ENCODE data around the gene TAS2R60.
A peak's percentile ranks its signal among the peaks of the same experiment; 100 is the strongest.
"Not testable (repeated sequence)": the region's sequence is repeated elsewhere in the genome, so short reads cannot be mapped to it uniquely, and the experiment has no call there.

Gene TAS2R60

GRCh38 chr7:143422033-143422432, 21.2 kb upstream of the TAS2R60 start:
- no peak for DNase-seq (ENCODE audit: low read depth)
- no peak overlapping the region for H3K4me3 ChIP-seq (ENCODE audit: low read length)
- TF ChIP-seq, protein P1, sequence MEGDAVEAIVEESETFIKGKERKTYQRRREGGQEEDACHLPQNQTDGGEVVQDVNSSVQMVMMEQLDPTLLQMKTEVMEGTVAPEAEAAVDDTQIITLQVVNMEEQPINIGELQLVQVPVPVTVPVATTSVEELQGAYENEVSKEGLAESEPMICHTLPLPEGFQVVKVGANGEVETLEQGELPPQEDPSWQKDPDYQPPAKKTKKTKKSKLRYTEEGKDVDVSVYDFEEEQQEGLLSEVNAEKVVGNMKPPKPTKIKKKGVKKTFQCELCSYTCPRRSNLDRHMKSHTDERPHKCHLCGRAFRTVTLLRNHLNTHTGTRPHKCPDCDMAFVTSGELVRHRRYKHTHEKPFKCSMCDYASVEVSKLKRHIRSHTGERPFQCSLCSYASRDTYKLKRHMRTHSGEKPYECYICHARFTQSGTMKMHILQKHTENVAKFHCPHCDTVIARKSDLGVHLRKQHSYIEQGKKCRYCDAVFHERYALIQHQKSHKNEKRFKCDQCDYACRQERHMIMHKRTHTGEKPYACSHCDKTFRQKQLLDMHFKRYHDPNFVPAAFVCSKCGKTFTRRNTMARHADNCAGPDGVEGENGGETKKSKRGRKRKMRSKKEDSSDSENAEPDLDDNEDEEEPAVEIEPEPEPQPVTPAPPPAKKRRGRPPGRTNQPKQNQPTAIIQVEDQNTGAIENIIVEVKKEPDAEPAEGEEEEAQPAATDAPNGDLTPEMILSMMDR (conservative IDR thresholded peaks at IDR 0.05; ENCODE audit: low read length) = no peak

DNA sequence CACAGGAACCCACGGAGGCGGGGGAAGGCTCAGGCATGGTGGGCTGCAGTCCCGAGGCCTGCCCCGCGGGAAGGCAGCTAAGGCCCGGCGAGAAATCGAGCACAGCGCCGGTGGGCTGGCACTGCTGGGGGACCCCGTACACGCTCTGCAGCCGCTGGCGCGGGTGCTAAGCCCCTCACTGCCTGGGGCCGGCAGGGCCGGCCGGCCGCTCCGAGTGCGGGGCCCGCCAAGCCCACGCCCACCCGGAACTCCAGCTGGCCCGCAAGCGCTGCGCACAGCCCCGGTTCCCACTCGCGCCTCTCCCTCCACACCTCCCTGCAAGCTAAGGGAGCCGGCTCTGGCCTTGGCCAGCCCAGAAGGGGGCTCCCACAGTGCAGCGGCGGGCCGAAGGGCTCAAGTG, 18.8 kb upstream of the TAS2R60 start:
- H3K4me3 ChIP-seq (ENCODE audit: low read length); DNase-seq (ENCODE audit: low read depth): not testable (repeated sequence)

GRCh38 chr7:143426479-143427142, 16.6 kb upstream of the TAS2R60 start:
- TF ChIP-seq, protein P1 (conservative IDR thresholded peaks at IDR 0.05; ENCODE audit: low read length) = no peak
- no peak for DNase-seq (ENCODE audit: low read depth)
- no peak overlapping the region for H3K4me3 ChIP-seq (ENCODE audit: low read length)

- TF ChIP-seq, protein P1 (conservative IDR thresholded peaks at IDR 0.05; ENCODE audit: low read length) = no peak
- peak; percentile 31 for DNase-seq (ENCODE audit: low read depth)
- H3K4me3 ChIP-seq (ENCODE audit: low read length) = no peak overlapping the region
Observed at GRCh38 chr7:143429770-143430698, 13.2 kb upstream of the TAS2R60 start.

DNA sequence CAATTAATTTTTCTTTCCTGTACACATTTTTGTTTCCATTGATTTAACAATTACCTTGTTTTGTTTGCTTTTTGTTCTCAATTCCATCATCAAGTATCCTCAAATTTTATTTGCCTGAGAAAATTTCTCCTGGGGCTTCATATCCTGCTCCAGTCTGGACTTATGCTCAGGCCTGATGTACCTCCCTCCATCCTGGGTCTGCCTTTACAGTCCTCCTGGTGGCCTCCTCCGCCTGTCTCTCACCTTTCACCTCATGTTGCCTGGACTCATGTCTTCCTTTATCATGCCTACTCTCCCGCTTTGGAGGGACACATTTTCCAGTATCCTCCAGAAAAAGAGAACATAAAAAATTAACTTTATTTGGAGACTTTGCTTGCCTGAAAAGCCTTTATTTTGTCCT, 12.1 kb upstream of the TAS2R60 start:
- no peak for DNase-seq (ENCODE audit: low read depth)
- H3K4me3 ChIP-seq (ENCODE audit: low read length) = no peak overlapping the region
- TF ChIP-seq, protein P1 (conservative IDR thresholded peaks at IDR 0.05; ENCODE audit: low read length) = no peak

- no peak overlapping the region for H3K4me3 ChIP-seq (ENCODE audit: low read length)
- no peak for DNase-seq (ENCODE audit: low read depth)
- TF ChIP-seq, protein P1 (conservative IDR thresholded peaks at IDR 0.05; ENCODE audit: low read length) = no peak
Observed at GRCh38 chr7:143433759-143434158, 9.5 kb upstream of the TAS2R60 start.

- DNase-seq (ENCODE audit: low read depth) = peak; percentile 85
- TF ChIP-seq, protein P1 (conservative IDR thresholded peaks at IDR 0.05; ENCODE audit: low read length) = no peak
- no peak overlapping the region for H3K4me3 ChIP-seq (ENCODE audit: low read length)
Observed at GRCh38 chr7:143434660-143435059, 8.6 kb upstream of the TAS2R60 start.

All from AG10803 (cell line).